GM18861 (cell line): ENCODE results near the gene PARP1.
A peak's percentile ranks its signal among the peaks of the same experiment; 100 is the strongest.
"Not testable (repeated sequence)": the region's sequence is repeated elsewhere in the genome, so short reads cannot be mapped to it uniquely, and the experiment has no call there.

ENCODE experiments used
- ATAC-seq: cut with Tn5 transposase; IDR thresholded peaks from one replicate; pipeline ENCODE4 v1.9.1; 2021; ENCODE audit not compliant: unreplicated experiment

Gene PARP1

GRCh38 chr1:226407497-226408284 is at the start of gene PARP1:
Gene PARP1, minus strand, starts transcription at chr1:226408093. Its CDS starts 164 bp downstream, at chr1:226407929.
- ATAC-seq: peak; percentile 61

GRCh38 chr1:226457307-226457712 is 49.4 kb upstream of the PARP1 start:
- ATAC-seq: no peak

DNA sequence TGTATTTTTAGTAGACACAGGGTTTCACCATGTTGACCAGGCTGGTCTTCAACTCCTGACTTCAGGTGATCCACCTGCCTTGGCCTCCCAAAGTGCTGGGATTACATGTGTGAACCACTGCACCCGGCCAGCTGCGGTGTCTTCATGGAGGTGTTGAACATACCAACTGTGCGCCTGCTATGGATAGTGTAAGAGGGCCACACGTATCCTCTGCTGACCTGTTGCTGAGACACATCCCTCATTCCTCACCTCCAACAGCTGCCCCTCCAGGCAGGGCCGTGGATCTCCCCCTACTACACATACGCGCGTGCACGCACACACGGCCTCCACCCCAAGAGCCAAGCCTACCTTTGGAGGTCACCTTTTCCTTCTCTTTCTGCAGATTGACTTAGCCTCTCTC is 48.0 kb upstream of the PARP1 start:
- ATAC-seq: no peak

- no peak for ATAC-seq
Measured at GRCh38 chr1:226454349-226454748, 46.5 kb upstream of the PARP1 start.

- ATAC-seq: no peak
Measured at GRCh38 chr1:226453015-226453704, 45.3 kb upstream of the PARP1 start.

DNA sequence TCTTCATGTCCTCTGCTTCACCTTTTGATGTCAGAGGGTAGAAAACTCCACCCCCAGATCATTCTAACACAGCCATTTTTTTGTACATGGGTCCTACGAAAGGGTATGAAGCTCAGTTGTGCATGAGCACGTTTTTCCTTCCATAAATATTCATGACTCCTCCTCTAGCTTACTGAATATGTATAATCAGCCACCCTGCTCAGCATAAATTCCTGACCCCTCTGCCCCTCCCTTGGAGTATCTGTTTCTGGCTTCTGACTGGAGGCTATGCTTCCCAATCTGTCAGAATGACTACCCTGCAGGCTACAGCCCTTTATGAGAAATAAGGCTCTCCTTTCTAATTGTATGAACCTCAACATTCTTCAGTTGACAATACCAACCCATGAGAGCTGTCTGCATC is 42.8 kb upstream of the PARP1 start:
- no peak for ATAC-seq

DNA sequence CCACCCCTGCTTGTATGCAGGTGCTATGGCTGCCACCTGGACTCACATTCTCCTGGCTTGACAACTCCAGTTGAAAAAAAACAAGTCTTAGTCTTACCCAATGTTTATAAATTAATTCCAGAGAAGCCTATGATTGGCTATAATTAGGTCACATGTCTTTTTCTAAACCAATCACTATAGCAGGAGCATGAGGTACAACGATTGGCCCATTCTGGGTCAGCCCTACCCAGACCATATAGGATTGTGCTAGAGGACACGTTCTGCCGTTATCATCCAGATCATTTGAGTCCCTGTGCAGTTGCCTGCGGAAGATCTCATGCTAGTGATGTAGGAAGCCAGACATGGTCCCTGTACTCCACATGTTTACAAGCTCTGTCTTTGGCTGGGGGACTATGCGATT is 41.9 kb upstream of the PARP1 start:
- no peak for ATAC-seq

GRCh38 chr1:226447932-226448665 is 40.2 kb upstream of the PARP1 start:
- ATAC-seq: no peak

DNA sequence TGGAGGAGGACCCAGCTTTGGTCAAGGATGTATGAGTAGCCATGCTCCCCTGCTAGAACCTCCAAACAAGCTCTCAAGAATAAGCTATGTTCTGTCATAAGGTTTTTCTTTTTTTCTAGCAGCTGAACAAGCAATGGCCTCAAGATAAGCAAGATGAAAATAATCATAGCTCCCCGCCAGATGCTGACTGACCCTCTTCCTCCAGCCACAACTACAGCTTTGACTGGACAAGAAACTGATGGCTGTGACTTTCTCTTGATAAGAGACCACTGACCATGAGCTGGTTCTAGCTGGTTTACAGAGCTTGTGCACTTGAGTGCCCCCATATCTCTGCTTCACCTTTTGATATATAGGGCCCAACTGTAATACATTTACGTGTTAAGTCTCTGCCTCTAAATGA is 38.2 kb upstream of the PARP1 start:
- no peak for ATAC-seq

DNA sequence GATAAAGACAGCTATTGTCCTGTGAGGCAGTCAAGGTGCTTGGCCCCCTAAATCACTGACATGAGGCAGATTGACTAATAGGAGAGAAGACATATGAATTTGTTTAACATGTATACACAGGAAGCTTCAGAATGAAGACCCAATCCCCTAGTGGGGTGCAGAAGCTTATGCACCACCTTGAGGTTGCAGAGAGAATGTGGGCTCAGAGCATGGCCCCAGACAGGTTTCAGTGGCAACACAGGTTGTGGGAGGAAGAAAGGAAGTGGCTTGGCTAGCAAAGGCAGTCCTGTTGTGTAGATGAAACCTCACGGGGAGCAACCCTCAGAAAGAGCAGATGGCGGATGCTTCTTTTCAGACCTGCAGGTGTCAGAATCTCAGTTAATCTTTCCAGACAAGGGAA is 37.0 kb upstream of the PARP1 start:
- ATAC-seq: peak; percentile 99

GRCh38 chr1:226443439-226443838 is 35.5 kb upstream of the PARP1 start:
- no peak for ATAC-seq

GRCh38 chr1:226443033-226443432 is 35.1 kb upstream of the PARP1 start:
- ATAC-seq: no peak

DNA sequence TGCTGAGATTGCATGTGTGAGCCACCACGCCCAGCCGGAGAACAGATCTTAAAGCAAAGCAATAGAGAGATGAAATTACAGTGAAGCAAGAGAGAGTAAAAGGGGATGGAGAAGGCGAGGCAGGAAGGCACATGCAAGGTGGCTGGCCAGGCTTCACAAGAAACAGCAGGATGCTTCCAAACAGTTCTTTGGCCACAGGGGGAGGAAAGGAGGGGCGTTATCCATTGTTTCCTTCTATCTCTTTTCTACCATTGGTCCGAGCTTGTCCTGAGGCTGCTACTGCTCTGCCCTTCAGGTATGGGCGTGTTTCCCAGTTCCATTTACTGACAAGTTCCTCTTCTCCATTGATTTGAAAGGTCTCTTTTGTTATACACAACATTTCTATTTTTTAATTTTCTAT is 33.7 kb upstream of the PARP1 start:
- ATAC-seq: no peak

GRCh38 chr1:226440512-226440911 is 32.6 kb upstream of the PARP1 start:
- ATAC-seq: no peak

DNA sequence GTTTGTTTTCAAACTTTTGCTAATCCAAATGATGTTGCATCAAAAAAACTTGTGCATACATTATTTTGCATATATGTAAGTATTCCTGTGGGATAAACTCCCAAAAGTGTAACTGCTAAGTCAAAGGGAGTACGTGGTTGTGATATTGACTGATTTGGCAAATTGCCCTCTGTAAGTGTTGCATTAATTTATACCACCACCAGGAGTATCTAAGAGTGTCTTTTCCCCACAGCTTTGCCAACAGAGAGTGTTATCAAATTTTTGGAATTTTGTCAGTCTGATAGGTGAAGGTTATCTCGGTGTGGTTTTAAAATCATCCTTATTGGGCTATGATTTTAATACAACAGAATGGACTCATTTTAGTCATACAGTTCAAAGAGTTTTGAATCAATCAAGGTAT is 30.1 kb upstream of the PARP1 start:
- no peak for ATAC-seq

DNA sequence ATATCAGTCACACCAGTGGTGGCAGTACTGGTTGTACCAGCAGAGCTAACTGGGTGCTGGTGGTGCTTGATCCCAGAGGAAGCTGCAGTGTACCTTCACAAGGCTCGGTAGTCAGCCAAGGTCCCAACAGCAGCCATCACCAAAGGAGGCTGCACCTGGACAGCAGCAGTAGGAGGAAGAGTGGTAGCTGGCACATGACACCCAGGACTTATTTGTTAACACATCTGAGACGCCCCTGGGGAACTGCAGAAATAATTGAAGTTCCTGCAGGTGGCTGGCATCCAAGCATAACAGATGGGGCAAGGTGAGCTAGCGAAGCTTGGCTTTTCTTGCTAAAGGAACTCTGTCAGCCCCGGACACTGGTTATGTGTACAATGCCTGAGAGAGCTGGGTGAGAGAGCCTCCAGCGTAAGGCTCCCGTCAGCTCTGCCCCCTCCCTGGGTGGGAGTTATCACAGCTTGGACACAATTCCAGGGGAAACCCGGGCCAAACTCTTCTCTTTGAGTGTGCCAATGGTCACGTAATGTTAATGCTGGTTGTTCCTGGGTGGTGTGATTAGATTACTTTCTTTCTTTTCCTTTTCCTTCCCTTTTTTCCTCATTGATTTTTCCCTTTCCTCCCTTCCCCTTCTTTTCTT is 29.1 kb upstream of the PARP1 start:
- no peak for ATAC-seq

DNA sequence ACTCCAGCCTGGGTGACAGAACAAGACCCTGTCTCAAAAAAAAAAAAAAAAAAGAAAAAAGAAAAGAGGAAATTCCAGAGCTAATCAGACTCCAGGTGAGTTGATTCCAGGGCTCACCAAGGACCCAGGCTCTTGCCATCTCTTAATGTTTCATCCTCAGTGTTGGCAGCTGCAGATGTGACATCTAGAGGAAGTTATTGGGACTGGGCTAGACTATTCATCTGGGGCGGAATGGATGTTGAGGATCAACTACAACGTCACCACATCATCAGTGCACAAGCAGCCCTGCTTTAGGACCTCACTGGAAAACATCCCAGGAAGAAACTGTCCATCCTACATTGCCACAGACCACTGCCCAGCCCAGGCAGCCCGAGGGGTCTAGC is 28.6 kb upstream of the PARP1 start:
- ATAC-seq: no peak

GRCh38 chr1:226433341-226433720 is 25.4 kb upstream of the PARP1 start:
- ATAC-seq: no peak

DNA sequence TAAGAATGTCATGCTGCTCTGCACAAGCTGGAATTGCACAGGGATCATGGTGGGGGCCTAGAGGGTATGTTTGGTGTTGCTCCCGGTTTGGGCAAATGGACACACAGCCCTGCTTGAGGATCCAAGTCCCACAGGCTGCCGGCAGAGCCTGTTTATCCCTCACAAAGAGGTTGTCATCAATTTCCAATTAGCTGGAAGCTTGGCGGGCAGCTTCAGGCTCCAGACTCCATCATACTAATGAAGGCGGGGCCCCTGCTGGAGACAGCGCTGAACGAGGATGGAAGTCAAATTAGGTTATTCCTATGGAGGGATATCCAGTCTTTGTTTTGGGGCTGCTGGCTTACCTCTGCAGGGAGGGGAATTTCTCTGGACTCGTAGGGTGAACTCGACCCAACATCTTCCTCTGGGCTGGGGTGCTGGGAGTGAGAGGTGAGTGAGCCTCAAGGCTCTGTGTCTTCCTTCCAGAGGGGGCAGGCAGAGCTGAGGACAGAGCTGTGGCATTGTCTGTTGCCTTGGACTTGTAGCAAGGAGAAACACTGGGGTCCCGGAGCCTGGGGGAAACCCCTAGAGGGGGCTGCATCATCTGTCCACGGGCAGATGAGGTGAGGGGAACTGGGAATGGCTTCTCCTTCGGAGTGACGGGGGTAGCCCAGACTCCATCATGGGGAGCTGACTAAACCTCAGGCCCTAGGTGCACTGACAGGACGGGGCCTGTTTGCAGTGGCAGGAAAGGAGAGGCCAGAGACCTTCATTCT is 24.9 kb upstream of the PARP1 start:
- no peak for ATAC-seq

GRCh38 chr1:226431898-226432297 is 24.0 kb upstream of the PARP1 start:
- not testable (repeated sequence) for ATAC-seq
